HepG2 (cell line): Measurements from ENCODE around the gene MAGEC1. TPM values are rescaled to one million over a fixed set of nuclear protein-coding genes. Genes with fewer than 3 reads are reported as not detected.

ENCODE experiments used
- ATAC-seq: fragments of 200-7000 bp; cut with Tn5 transposase; 3 replicates; pipeline ENCODE4 v1.9.1; 2020; ENCODE audit warnings: mild to moderate bottlenecking, moderate library complexity
- BruUV-seq: library from RNA; stranded (reverse); fragments of 400-500 nt; replicated peaks from 2 replicates; lab custom pipeline; 2021; lab: Mats Ljungman, UMichigan
- CTCF ChIA-PET: fragments of 300-600 bp; formaldehyde crosslinking; extraction: SDS; loops from one replicate; lab custom pipeline; 2021; ENCODE audit warnings: low total read pairs, inconsistent platforms, low intra/inter-chr PET ratio; lab: Yijun Ruan, JAX
- POLR2A ChIA-PET: fragments of 350-600 bp; sonication (Branson Sonifier 250); formaldehyde crosslinking; loops from one replicate; lab custom pipeline; 2020; ENCODE audit warnings: antibody characterized with exemption, inconsistent platforms; lab: Yijun Ruan, JAX
- DNase-seq: peaks from one replicate; pipeline ENCODE4 v3.0.0-alpha.2; 2015; ENCODE audit warnings: low spot score
- FAIRE-seq: peaks from 3 replicates; lab custom pipeline; 2011; peaks lifted over from hg19 to GRCh38; lab: Jason Lieb, UNC
- H2AFZ ChIP-seq: one replicate; pipeline ENCODE4 v1.6.1; 2011; ENCODE audit warnings: low read length, inconsistent platforms
- H3K27ac ChIP-seq: fragments of 300-600 bp; 3 replicates; pipeline ENCODE4 v1.8.0; 2011; ENCODE audit warnings: mixed run types, mild to moderate bottlenecking, mixed read lengths, low read length, inconsistent platforms; ENCODE audit not compliant: insufficient read depth; ENCODE audit errors: extremely low read length
- H3K27me3 ChIP-seq, 2 experiments: fragments of 200-600 bp in 1 of 2; 2 replicates in 1 of 2; 3 replicates in 1 of 2; pipeline versions ENCODE4 v1.6.0 to v1.8.0; 2011; ENCODE audit warnings: low read length in 2 of 2, mild to moderate bottlenecking in 2 of 2, moderate library complexity in 2 of 2, inconsistent platforms in 1 of 2; ENCODE audit not compliant: insufficient read depth in 2 of 2, control insufficient read depth in 1 of 2
- H3K36me3 ChIP-seq, 2 experiments: fragments of 200-600 bp in 1 of 2; replicated peaks in 1 of 2; 2 replicates in 1 of 2; 3 replicates in 1 of 2; pipeline versions ENCODE4 v1.5.1 to v1.8.0; 2011; ENCODE audit warnings: low read length in 2 of 2, inconsistent platforms in 1 of 2; ENCODE audit not compliant: insufficient read depth in 2 of 2, control insufficient read depth in 1 of 2
- H3K4me1 ChIP-seq: 2 replicates; pipeline ENCODE4 v1.5.1; 2012; ENCODE audit warnings: low read length, inconsistent platforms; ENCODE audit not compliant: insufficient read depth
- H3K4me2 ChIP-seq: 2 replicates; pipeline ENCODE4 v1.6.0; 2011; ENCODE audit warnings: low read depth, low read length, inconsistent platforms
- H3K4me3 ChIP-seq, 3 experiments: fragments of 200-600 bp in 1 of 3; sonication (generic), shearing (Covaris generic) in 1 of 3; replicated peaks in 1 of 3; 2 replicates each; pipeline ENCODE4 v1.5.1; 2011 to 2016; ENCODE audit warnings: low read length in 3 of 3, inconsistent platforms in 2 of 3, low read depth in 2 of 3, mild to moderate bottlenecking in 2 of 3, control low read depth in 1 of 3, mixed read lengths in 1 of 3; ENCODE audit not compliant: insufficient read depth in 1 of 3
- H3K79me2 ChIP-seq: one replicate; pipeline ENCODE4 v1.6.1; 2011; ENCODE audit warnings: low read length, inconsistent platforms; ENCODE audit not compliant: insufficient read depth
- H3K9ac ChIP-seq: 2 replicates; pipeline ENCODE4 v1.6.0; 2011; ENCODE audit warnings: mild to moderate bottlenecking, low read depth, low read length, inconsistent platforms; ENCODE audit not compliant: insufficient read depth
- H3K9me3 ChIP-seq: 2 replicates; pipeline ENCODE4 v1.5.1; 2012; ENCODE audit warnings: mild to moderate bottlenecking, low read length
- H4K20me1 ChIP-seq: 2 replicates; pipeline ENCODE4 v1.6.0; 2011; ENCODE audit warnings: inconsistent platforms, mild to moderate bottlenecking, low read length, moderate library complexity; ENCODE audit not compliant: insufficient read depth
- ATF3 ChIP-seq: sonication (generic); formaldehyde crosslinking; IDR thresholded peaks from 2 replicates; pipeline ENCODE4 v1.4.0; 2020; ENCODE audit warnings: missing genetic modification reagents
- BCLAF1 ChIP-seq: fragments of 450-650 bp; IDR thresholded peaks from 2 replicates; pipeline ENCODE4 v1.6.1; 2017; ENCODE audit warnings: mild to moderate bottlenecking
- HCFC1 ChIP-seq: fragments of 150-350 bp; IDR thresholded peaks from 2 replicates; pipeline ENCODE4 v1.6.1; 2014; ENCODE audit warnings: low read depth, low read length
- MIER3 ChIP-seq: IDR thresholded peaks from 2 replicates; pipeline ENCODE4 v1.6.1; 2016; ENCODE audit warnings: missing compliant biosample characterization, borderline replicate concordance
- MTF1 ChIP-seq: sonication (generic); formaldehyde crosslinking; IDR thresholded peaks from 2 replicates; pipeline ENCODE4 v1.5.0; 2020; ENCODE audit warnings: missing genetic modification reagents
- PRMT3 ChIP-seq: sonication (generic); formaldehyde crosslinking; IDR thresholded peaks from 2 replicates; pipeline ENCODE4 v1.8.1; 2022; ENCODE audit warnings: low read depth, mild to moderate bottlenecking, moderate library complexity, missing genetic modification reagents, borderline replicate concordance
- SMYD3 ChIP-seq: sonication (generic); formaldehyde crosslinking; IDR thresholded peaks from 2 replicates; pipeline ENCODE4 v1.8.1; 2023; ENCODE audit warnings: mild to moderate bottlenecking, missing genetic modification reagents
- WIZ ChIP-seq: sonication (generic); formaldehyde crosslinking; IDR thresholded peaks from 2 replicates; pipeline ENCODE4 v1.5.1; 2020; ENCODE audit warnings: mild to moderate bottlenecking, missing genetic modification reagents
- ZBTB10 ChIP-seq: sonication (generic); formaldehyde crosslinking; IDR thresholded peaks from 2 replicates; pipeline ENCODE4 v1.4.0; 2020; ENCODE audit warnings: missing genetic modification reagents, borderline replicate concordance
- ZNF282 ChIP-seq: fragments of 450-650 bp; IDR thresholded peaks from 2 replicates; pipeline ENCODE4 v1.6.1; 2018; ENCODE audit not compliant: partially characterized antibody
- ZNF496 ChIP-seq: sonication (generic); formaldehyde crosslinking; IDR thresholded peaks from 2 replicates; pipeline ENCODE4 v1.8.1; 2023; ENCODE audit warnings: mild to moderate bottlenecking, moderate library complexity, missing genetic modification reagents; ENCODE audit not compliant: insufficient replicate concordance
- ZNF792 ChIP-seq: IDR thresholded peaks from 2 replicates; pipeline ENCODE4 v1.6.1; 2016
- WGBS: methylation state at CpG from one replicate; pipeline ENCODE4 v1.1.6; 2017; ENCODE audit warnings: low lambda C conversion rate; 5-methylcytosine and 5-hydroxymethylcytosine counted together
- in situ Hi-C: cut with HindIII; loops from 2 replicates; pipeline ENCODE4 v1.10.0; 2017; ENCODE audit warnings: low pct_unique_long_range_greater_than_20kb; ENCODE audit not compliant: extremely low pct_ligation_motif_present
- intact Hi-C: fragments of 100-400 bp; cut with micrococcal nuclease; formaldehyde crosslinking; loops from one replicate; pipeline ENCODE4 v1.10.0; 2022; ENCODE audit not compliant: unreplicated experiment
- polyA plus RNA-seq, 8 experiments: library from polyadenylated mRNA; depleted of rRNA in 3 of 8; stranded (reverse) in 7 of 8; unstranded in 1 of 8; fragments of >200 nt; fragmentation: Illumina TruSeq in 4 of 8; extraction: Trizol in 4 of 8; gene quantifications; 2 replicates each; pipeline versions ENCODE4 v1.2.1 to v1.2.3, GENCODE V29; 2011 to 2016; ENCODE audit warnings: low read depth in 4 of 8, missing spikeins in 1 of 8, mixed read lengths in 1 of 8; ENCODE audit not compliant: insufficient read depth in 1 of 8
- total RNA-seq, 5 experiments: library from RNA; depleted of rRNA; stranded (reverse); fragments of >200 nt; fragmentation: Illumina TruSeq; extraction: Trizol; gene quantifications; 2 replicates each; pipeline ENCODE4 v1.2.3, GENCODE V29; 2016; ENCODE audit warnings: low read depth in 1 of 5

MAGEC1 gene
- total and polyA plus RNA-seq, 2 of the 13 experiments (the other 11 are each of a cell fraction or from before 2014, with no cell fraction given), result not detected

- no peaks in the 10 kb centered on the region for H3K27me3 ChIP-seq
- H4K20me1 ChIP-seq, result no peaks in the 10 kb centered on the region
- peaks cover 19% of the 10 kb centered on the region for H3K9me3 ChIP-seq
- FAIRE-seq, result no peak
- H2AFZ ChIP-seq, result no peak overlapping the region
- H3K36me3 ChIP-seq, result no peaks in the 10 kb centered on the region
- intact Hi-C loops, result no loop called here
- TF ChIP-seq ZNF792 (CRISPR knock-in tag) (no peak), BCLAF1 (no peak), SMYD3 (CRISPR knock-in tag) (no peak), WIZ (no peak), HCFC1 (no peak), MIER3 (CRISPR knock-in tag) (no peak), PRMT3 (no peak), ZBTB10 (CRISPR knock-in tag) (no peak), ZNF282 (no peak), ATF3 (CRISPR knock-in tag) (no peak), MTF1 (no peak), ZNF496 (CRISPR knock-in tag) (no peak)
- no peak overlapping the region for H3K27ac ChIP-seq
- H3K9ac ChIP-seq, result no peak overlapping the region
- no peak for ATAC-seq
- no peaks in the 10 kb centered on the region for H3K4me1 ChIP-seq
- ChIA-PET CTCF (no interaction called here), POLR2A (no interaction called here)
- no peak for DNase-seq
- no peaks in the 10 kb centered on the region for H3K79me2 ChIP-seq
- in situ Hi-C loops, result no loop called here
- no peak overlapping the region for H3K4me3 ChIP-seq
- no TSS peak for BruUV-seq
- no peak overlapping the region for H3K4me2 ChIP-seq
- WGBS, result 2% methylated on average over 7 of the region's 7 CpGs
Measured at GRCh38 chrX:141945426-141945825, 41.7 kb downstream of the MAGEC1 start.
